ENCODE measurements around the gene KCNQ1OT1.

The KCNQ1OT1 gene

DNA sequence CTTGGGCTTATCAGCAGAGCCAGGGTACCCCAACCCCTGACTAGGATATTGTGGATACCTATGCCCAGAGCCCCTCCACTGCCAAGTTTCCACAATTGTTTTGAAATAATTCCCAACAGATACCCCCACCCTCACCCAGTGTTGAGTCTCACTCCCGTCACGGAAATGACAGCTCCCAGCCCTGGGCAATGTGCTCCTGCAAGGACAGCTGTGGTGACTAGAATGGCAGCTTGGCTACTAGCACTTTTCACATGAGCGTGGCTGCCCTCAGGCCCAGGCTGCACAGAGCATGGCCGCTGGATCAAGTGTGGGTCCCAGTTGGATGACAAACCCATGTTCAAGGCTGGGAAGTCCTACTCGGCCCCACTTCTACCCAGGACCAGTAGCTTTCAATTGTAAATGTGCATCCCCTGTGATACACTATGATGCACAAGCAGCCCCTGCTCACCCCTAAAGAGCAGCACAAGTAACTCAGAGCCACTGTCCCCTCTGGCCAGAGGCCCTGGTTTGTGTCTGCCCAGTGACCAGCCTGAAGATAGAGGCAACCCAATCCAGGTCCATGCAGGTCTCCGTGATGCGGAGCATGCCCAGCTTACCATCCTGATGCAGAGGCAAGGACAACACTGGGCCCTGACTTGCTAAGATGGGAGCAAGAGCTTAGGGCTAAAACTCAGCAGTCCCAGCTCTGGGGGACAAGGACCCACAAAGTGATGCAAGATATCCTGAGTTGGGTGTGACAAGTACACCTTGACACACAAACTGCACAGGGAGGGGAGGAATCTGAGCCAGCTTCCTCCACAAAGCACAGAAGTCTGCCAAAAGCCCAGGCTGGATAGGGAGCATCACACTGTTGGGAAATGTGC is 13.2 kb downstream of the KCNQ1OT1 start:
- DNase-seq (ENCODE audit: low read depth), result no peak
- no peak overlapping the region for H3K4me3 ChIP-seq (ENCODE audit: control insufficient read depth, low read depth, low read length)
- TF ChIP-seq, protein P1, sequence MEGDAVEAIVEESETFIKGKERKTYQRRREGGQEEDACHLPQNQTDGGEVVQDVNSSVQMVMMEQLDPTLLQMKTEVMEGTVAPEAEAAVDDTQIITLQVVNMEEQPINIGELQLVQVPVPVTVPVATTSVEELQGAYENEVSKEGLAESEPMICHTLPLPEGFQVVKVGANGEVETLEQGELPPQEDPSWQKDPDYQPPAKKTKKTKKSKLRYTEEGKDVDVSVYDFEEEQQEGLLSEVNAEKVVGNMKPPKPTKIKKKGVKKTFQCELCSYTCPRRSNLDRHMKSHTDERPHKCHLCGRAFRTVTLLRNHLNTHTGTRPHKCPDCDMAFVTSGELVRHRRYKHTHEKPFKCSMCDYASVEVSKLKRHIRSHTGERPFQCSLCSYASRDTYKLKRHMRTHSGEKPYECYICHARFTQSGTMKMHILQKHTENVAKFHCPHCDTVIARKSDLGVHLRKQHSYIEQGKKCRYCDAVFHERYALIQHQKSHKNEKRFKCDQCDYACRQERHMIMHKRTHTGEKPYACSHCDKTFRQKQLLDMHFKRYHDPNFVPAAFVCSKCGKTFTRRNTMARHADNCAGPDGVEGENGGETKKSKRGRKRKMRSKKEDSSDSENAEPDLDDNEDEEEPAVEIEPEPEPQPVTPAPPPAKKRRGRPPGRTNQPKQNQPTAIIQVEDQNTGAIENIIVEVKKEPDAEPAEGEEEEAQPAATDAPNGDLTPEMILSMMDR (IDR thresholded peaks at IDR 0.05; ENCODE audit: control insufficient read depth, insufficient read depth, low read depth, low read length, missing control alignments), result no peak

DNA sequence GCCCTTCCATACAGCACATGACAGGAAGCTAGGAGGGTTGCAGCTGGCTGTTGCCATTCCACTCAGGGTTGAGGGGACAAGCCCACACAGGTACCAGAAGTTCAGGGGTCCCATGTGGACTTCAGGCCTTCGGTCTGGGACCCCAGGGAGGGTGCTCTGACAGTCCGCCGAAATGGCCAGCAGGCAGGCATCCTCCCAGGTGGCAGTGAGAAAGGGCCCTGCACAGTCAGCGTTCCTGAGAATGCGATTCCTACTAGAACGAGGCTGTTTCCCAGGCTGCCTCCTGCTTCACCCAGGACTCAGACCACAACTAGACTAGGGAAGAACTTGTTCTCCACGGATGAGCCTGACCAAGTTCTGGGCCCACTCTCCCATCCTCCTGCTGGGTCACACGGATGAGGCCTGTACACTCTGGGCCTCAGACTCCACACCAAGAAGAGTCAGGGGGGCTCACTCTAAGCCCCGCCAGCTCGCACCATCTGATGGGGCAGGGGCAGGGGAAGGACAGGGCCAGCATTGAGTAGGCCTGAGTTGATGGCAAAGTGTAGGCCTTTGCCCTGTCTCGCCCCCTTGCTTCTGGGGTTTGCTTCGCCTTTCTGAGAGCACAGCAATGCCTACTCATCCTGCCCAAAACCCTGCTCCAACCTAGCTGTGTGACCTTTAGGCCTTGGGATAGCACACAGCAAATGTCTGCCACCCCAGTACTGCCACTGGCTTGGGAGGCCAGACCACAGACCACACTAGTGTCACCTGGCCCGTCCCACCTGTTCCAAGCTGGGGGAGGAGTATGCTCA is 14.0 kb downstream of the KCNQ1OT1 start:
- H3K4me3 ChIP-seq (ENCODE audit: control insufficient read depth, low read depth, low read length), result no peak overlapping the region
- TF ChIP-seq, protein P1 (IDR thresholded peaks at IDR 0.05; ENCODE audit: control insufficient read depth, insufficient read depth, low read depth, low read length, missing control alignments), result no peak
- no peak for DNase-seq (ENCODE audit: low read depth)

DNA sequence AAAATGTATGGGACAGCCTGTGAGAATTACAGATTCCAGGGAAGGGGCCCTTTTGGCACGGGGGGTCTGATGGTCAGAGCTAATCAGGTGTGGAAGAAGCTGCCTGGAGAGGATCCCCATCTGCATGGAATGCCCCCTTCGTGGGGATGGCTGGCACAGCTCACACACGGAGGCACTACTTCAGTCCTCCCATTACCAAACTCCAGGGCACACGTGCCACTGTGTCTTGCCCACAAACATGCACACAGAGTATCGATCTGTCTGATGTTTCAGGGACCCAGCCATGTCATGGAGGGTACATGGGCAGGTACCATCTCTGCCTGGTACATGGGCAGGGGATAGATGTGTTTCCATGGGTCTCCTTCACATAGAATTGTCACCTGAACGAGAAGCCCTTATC is 14.7 kb downstream of the KCNQ1OT1 start:
- TF ChIP-seq, protein P1 (IDR thresholded peaks at IDR 0.05; ENCODE audit: control insufficient read depth, insufficient read depth, low read depth, low read length, missing control alignments), result no peak
- H3K4me3 ChIP-seq (ENCODE audit: control insufficient read depth, low read depth, low read length), result no peak overlapping the region
- no peak for DNase-seq (ENCODE audit: low read depth)

DNA sequence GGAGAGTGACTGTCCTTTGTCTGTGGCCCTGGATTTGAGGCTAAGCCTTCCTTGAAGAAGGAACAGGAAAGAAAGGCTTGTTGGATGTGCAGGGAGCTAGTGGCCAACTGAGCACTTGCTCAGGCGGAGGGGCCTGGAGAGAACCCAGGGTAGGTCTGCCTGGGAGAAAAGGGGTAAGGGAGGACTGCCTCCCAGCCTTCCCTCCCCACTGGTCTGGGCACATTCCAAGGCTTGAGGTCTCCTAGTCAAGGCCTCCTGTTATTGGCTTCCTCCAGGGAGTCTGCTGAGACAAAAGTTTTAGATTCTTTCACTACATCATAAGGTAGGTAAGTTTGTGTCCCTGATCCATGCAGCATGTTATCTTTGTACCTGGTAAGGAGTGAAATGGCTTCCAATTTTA is 15.2 kb downstream of the KCNQ1OT1 start:
- no peak overlapping the region for H3K4me3 ChIP-seq (ENCODE audit: control insufficient read depth, low read depth, low read length)
- TF ChIP-seq, protein P1 (IDR thresholded peaks at IDR 0.05; ENCODE audit: control insufficient read depth, insufficient read depth, low read depth, low read length, missing control alignments), result no peak
- DNase-seq (ENCODE audit: low read depth), result no peak

DNA sequence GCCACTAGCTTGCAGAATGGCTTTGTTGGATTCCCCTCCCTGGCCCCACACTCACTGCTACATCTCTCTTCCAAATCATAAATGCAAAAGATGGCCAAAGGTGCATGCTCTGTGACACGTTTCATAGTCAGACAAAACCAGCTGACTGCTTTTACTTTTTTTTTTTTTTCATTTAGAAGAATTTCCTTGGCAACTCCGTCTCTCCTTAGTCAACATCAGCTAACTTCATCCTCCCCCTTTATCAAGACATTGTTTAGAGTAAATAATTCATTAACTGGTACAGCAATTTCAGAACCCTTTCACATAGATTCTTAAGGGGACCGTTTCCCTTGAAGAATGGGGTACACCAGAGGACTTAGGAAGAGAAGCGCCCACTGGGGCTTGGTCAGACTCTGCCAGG is 16.0 kb downstream of the KCNQ1OT1 start:
- DNase-seq (ENCODE audit: low read depth), result no peak
- H3K4me3 ChIP-seq (ENCODE audit: control insufficient read depth, low read depth, low read length), result no peak overlapping the region
- TF ChIP-seq, protein P1 (IDR thresholded peaks at IDR 0.05; ENCODE audit: control insufficient read depth, insufficient read depth, low read depth, low read length, missing control alignments), result no peak

DNA sequence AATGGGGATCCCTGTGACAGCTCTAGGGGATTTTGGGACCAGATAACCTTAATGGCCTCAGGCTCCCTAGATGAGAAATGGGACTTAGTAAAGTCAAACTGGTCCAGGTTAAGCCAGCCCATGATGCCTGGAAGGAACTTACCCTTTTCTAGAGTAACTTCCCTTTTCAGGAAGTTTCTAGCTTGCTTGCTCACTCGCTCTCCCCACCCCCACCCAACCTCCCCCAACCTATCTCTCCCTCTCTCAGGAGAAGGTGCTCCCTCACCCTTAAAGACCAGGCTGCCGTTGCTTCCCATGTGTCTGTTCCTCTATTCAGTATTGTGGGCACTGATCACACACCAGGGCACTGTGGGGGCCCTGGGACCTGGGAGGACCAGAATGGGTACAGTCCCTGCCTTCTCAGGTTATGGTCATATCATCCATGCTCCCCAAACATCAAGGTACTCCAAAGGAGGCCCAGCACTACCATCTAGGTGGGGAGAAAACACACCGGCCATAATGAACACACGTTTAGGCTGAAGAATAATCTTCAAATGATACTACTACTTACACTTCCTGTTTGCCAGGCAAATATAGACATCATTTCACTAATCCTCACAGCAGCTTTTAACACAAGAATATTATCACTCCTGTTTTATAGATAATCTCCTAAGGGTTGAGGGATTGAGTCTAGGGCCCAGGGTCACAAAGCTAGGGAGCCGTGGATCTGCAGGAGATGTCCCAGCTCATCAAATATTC is 18.2 kb downstream of the KCNQ1OT1 start:
- TF ChIP-seq, protein P1 (IDR thresholded peaks at IDR 0.05; ENCODE audit: control insufficient read depth, insufficient read depth, low read depth, low read length, missing control alignments), result no peak
- no peak for DNase-seq (ENCODE audit: low read depth)
- H3K4me3 ChIP-seq (ENCODE audit: control insufficient read depth, low read depth, low read length), result no peak overlapping the region

Data from AG09309 (cell line).